NCI-H748 (cell line): ENCODE measurements around the gene KIAA0408.

Source experiments
- DNase-seq: peaks from one replicate; lab custom pipeline; 2025; ENCODE audit not compliant: unreplicated experiment; lab: John Stamatoyannopoulos, UW

KIAA0408 gene

GRCh38 chr6:127459231-127459641, at the start of gene KIAA0408:
Gene KIAA0408 (minus strand): TSS chr6:127459389. CDS start chr6:127453981, 5,408 bp downstream.
- peak; percentile 16 for DNase-seq

DNA sequence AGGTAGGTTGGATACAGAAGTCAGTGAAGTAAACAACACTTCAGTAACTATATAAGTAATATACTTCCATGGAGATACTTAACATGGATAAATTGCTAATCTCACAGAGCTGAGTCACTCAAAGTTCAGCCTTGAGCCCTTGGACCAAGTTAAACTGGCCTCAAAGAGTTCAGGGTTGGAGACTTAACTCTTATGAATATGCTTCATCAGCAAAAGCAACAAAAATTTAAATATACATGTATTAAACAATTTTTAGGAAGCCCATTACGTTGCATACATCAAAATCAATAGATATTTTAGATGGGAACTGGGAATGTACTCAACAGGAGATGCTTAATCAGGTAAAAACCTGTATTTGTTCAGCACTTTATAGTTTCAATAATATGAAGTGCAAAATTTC, 47.7 kb upstream of the KIAA0408 start:
- no peak for DNase-seq

DNA sequence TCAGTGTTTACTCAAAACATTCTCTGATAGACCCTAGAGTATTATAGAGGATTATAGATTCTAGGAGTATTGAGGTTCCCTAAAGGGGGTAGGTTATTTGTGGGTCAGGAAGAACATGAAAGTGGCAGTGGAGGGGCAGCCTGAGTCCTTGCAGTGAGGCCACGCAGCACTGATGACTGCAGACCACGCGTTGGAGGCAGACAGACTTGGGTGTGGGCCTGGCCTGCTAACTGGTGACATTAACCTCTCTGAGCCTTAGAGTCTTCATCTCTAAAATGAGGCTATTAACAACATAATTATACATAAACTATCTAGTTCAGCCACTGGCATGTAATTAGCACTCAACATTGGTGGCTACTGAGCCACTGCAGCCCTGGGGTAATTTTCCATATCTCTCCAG, 43.8 kb upstream of the KIAA0408 start:
- no peak for DNase-seq

DNA sequence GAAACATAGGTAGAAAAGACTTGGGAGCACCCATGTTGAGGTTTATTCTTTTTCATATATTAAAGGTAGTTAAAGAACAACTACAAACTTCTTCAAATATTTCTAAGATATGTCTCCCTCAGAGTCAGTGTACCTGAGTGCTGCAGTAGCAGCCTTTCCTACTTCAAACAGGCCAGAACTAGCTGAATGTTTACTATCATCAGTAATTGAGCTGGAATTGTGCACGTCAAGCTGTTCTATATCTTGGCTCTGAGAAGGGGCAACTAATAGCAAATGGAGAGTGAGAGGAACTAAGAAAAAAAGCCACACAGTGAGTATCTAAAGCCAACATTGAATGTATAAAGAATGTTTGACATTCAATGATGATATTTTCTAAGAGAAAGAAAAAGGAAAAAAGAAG, 38.2 kb upstream of the KIAA0408 start:
- DNase-seq, result no peak

GRCh38 chr6:127496471-127496870, 37.3 kb upstream of the KIAA0408 start:
- no peak for DNase-seq

DNA sequence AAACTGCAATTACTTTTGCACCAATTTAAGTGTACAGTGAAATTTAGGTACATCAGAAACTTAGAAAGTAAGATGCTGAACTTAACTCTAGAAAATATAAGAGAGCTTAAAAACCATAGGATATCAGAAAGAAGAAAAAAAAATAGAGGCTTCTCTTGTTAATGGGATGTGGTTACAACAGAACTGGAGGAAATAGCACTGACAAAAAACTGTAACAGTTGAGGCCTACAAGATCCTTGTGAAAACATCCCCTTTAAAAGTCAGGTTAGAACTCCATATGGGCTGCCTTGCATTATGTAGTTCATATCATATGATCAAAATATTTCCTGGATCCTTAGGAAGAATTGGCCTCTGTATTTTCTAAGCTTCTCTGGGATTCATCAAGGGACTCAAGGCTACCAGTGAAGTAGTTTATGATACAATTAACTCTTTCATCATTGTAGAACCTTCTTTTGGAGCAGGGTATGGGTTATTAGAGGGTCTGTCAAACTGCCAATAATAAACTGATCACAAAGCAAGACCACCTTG, 35.1 kb upstream of the KIAA0408 start:
- no peak for DNase-seq

DNA sequence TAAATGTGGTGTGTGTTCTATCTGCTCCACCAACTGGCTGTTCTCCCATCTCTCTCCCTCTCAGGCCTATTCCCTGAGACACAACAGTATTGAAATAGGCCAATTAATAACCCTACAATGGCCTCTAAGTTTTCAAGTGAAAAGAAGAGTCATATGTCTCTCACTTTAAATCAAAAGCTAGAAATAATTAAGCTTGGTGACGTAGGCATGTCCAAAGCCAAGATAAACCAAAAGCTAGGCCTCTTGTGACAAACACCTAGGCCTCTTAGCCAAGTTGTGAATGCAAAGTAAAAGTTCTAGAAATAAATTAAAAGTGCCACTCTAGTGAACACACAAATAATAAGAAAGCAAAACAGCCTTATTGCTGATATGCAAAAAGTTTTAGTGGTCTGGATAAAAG, 30.1 kb upstream of the KIAA0408 start:
- DNase-seq, result no peak

DNA sequence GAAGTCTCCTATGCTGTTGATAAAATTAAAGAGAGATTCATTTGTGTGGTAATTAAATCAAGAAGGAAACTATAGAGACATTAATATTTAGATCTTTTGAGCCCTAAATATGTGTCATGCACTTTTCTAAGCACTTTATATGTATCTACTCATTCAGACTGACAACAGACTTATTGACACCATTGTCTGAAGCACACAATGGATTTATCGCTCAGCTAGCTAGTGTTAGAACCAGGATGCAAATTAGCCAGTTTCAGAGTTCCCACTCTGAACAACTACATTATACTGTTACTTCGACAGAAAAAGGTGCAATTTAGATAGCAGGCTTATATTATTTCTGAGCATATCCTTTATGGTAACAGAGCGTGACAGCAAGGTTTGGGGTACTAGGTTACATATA, 27.7 kb upstream of the KIAA0408 start:
- DNase-seq, result no peak

DNA sequence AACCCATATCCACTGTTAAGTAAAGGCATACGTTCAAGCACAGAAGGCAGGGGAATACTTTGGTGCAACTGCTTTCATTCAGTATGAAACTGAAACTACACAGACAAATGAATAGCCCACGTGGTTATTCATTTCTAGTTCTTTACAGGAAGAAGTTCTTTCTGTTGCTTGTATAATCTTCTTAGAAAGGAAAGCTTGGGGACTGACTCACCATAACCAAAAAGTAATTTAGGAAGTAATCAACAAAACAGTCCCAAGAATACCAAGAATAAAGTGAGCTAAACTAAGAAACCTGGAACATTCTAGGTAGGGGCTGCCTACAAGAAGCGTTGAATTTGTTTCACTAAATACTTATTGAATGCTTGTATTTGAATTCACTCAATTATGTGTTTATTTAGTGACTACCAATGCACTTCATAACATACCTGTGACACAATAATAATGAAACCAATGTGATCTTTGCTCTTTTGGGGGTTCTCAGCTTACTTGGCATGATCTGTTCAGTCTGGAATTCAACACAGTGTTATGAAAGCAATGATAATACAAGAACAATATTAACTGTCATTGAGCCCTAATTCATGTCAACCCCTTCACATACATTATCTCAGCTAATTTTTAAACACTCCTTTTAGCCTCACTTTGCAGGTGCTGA, 25.1 kb upstream of the KIAA0408 start:
- no peak for DNase-seq

GRCh38 chr6:127483399-127484055, 24.3 kb upstream of the KIAA0408 start:
- DNase-seq, result no peak

GRCh38 chr6:127482325-127482724, 23.1 kb upstream of the KIAA0408 start:
- no peak for DNase-seq

- no peak for DNase-seq
These were observed 22.4 kb upstream of the KIAA0408 start for GRCh38 chr6:127481628-127482027.

- DNase-seq, result no peak
These were observed 21.9 kb upstream of the KIAA0408 start for GRCh38 chr6:127481111-127481510.

- no peak for DNase-seq
These were observed 18.5 kb upstream of the KIAA0408 start for GRCh38 chr6:127477658-127478057.

GRCh38 chr6:127475823-127476176, 16.6 kb upstream of the KIAA0408 start:
- DNase-seq, result no peak

- no peak for DNase-seq
These were observed 16.1 kb upstream of the KIAA0408 start for GRCh38 chr6:127475135-127475822.

- DNase-seq, result no peak
These were observed 12.4 kb upstream of the KIAA0408 start for GRCh38 chr6:127471379-127472255.

DNA sequence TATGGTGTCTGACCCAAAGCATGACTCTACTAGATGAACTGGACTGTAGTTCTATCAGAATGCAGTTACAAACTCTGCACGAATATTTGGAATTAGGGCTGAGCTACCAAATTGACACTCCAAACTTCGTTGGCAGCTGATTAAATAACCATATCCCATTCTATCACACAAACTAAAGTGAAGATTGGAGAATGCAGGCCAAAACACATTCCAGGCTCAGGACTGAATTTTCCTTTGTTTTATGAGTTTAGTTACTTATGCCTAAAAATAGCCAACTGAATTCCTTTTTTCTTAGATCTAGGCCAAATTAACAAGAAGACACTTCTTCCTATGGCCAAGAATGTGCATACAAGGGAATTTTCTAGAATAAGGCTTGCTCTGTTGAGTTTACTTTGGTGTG, 9.7 kb upstream of the KIAA0408 start:
- DNase-seq, result no peak

- no peak for DNase-seq
These were observed 7.2 kb upstream of the KIAA0408 start for GRCh38 chr6:127466416-127466815.

DNA sequence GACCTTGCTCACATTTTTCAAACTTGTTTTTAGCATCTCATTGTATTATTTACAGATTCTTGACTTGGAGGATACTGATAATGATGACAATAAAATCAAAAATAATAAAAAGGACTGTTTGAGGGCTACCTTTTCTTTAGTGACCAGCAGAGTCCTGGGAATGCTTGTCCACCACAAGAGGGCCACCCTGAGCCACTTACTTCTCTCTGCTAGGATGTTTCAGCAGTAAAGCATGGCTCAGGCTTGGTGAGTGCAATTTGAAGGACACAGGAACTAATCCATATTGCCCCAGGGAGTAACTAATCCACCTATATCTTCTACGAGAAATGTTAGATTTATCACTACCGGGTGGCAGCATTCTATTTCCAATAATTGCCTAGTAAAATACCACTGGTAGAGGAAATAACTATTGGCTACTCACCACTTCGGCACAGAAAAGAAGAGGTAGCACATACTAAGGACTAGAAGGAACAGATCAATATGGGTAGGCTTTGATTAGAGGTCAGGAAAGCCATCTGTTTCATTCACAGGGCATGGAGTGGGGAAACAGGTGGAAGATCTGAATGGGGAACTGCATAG, 5.8 kb upstream of the KIAA0408 start:
- DNase-seq, result peak; percentile 55
